GM21423 (cell line): ENCODE measurements around the gene RAB22A.
"Not testable (repeated sequence)": the region's sequence is repeated elsewhere in the genome, so short reads cannot be mapped to it uniquely, and the experiment has no call there.

Experiments used
- ATAC-seq: cut with Tn5 transposase; IDR thresholded peaks from one replicate; pipeline ENCODE4 v1.9.1; 2021; ENCODE audit warnings: mild to moderate bottlenecking, moderate library complexity; ENCODE audit not compliant: unreplicated experiment

RAB22A gene

DNA sequence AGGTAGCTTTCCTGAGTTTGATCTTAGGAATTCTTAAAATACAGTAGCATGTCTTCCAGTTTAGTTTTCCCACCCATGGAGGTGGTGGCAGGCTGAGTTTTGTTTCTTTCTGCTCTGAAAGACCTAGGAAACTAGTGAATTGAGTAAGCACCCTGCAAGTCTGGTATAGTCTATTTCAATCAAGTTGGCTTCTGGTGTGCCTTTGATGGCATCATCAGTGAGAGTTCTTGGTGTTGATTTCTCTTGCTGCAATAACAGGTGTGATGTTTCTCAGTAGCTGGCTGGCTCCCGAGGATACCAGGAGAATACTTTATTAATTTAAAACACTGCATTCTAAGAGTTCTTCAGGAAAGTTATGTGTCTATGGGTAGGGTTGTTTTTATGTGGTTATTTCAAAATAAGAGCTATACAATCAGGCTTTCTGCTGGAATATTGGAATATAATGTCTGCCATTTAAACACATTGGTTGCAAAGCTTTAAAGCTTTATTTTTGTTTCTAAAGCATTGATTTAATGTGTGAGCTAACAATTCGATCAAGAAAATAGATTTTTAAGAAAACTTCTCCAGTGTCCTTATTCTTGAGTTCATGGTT lies 98.5 kb downstream of the RAB22A start:
- no peak for ATAC-seq

GRCh38 chr20:58408603-58409246 lies 99.2 kb downstream of the RAB22A start:
- no peak for ATAC-seq

DNA sequence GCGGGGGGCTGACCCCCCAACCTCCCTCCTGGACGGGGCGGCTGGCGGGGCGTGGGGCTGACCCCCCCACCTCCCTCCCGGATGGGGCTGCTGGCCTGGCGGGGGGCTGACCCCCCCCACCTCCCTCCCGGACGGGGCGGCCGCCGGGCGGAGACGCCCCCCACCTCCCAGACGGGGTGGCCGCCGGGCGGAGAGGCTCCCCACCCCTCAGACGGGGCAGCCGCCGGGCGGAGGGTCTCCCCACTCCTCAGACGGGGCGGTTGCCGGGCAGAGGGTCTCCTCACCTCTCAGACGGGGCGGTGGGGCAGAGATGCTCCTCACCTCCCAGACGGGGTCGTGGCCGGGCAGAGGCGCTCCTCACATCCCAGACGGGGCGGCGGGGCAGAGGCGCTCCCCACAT lies 104.7 kb downstream of the RAB22A start:
- ATAC-seq: not testable (repeated sequence)

- not testable (repeated sequence) for ATAC-seq
These were observed 105.3 kb downstream of the RAB22A start for GRCh38 chr20:58414786-58415185.

DNA sequence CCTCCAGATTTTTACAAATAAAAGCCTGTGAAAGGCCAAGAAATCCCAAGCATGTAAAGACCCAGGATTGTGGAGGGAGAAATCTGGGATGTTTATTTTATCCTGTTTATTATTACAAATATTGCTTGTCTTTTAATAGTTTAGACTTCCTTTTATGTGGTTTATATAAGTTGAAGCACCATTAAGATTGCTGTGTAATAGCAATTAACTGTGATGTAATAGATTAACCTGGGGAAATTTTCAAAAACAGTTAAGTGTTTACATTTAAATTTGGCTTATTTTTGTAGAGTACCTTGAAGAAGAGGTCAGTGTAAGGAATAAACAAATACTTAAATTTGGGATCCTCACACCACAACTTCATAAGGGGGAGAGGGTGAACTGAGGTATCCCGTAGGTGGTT lies 106.5 kb downstream of the RAB22A start:
- no peak for ATAC-seq

DNA sequence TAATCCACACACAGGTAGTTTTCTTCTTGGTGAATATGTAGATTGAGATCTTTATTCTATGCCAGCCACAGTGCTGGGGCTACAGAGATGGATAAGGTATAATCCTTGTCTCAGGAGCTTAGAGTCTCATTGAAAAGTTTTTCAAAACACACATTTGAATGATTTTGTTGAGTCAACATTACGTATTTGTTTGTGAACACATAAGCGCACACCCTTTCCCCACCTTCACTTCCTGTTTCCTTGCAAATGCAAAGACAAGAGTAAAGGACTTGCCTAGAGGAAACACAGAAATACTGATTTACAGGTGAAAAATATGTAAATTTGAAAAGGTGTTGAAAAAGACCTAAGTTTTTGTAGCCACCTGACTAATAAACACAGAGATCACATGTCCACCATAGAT lies 107.3 kb downstream of the RAB22A start:
- no peak for ATAC-seq
